ENCODE measurements around the gene SORL1. TPM values are rescaled to one million over a fixed set of nuclear protein-coding genes. Genes with fewer than 3 reads are reported as not detected.

Gene SORL1
- total RNA-seq, 2 experiments from 2014 or later: 228 to 411 TPM

DNA sequence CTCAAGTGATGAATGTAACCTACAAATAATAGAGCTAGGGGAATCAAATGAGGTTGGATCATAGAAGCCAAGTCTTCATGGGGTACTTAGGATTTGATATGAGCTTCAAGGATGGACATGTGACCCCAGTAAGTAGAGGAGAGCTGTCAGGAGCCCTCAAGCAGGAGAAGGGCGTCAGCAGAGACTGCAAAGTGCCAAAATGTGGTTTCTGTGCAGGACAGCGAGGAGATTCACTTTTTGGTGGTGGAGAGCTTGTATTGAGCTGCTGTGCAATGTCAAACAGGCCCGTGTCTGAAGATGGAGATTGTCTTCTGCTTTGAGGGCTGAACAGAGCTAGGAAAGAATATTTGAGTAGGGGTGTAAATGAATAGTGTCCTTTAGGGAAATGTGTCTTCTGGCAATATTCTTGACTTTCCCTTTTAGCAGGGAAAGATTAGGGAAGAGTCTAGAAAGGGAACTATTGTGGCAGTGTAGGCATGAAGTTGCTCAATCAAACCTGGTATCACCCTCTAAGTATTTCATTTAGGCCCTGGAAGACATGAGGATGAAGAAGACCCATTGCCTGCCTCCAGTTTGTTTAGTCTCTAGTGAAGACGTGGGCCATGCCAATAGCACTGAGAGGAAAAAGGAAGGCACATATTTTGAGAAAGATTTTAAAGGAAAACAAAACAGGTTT, 31.8 kb downstream of the SORL1 start:
- POLR2A ChIA-PET: interaction anchor here (0.8 to 2.1 kb wide), 6 partner anchors 10 to 116 kb away, joined by 3 to 22 read pairs (median 4); no protein-coding TSS in a partner anchor
- no peak for DNase-seq (ENCODE audit: low spot score)
- Histone ChIP-seq H3K9me2 (ENCODE audit: insufficient read depth, low read length) (no peaks in the 10 kb centered on the region), H3K4me2 (ENCODE audit: low read length) (no peak overlapping the region), H3K4me3 (ENCODE audit: low read depth, low read length, poor library complexity, severe bottlenecking) (no peak overlapping the region), H3K79me2 (ENCODE audit: insufficient read depth, low read depth, low read length) (peaks cover 85% of the 10 kb centered on the region), H3K27ac (ENCODE audit: low read depth, low read length, poor library complexity, severe bottlenecking) (peak overlapping the region; percentile 79), H4K20me1 (ENCODE audit: insufficient read depth, low read length) (no peaks in the 10 kb centered on the region; the same call in 1 of the 2 replicates), H2AFZ (ENCODE audit: low read length) (no peak overlapping the region), H3K36me3 (ENCODE audit: insufficient read depth, low read length) (peaks cover 88% of the 10 kb centered on the region), H3K9me3 (ENCODE audit: low read length) (no peaks in the 10 kb centered on the region), H3K4me1 (ENCODE audit: insufficient read depth, low read length, poor library complexity, severe bottlenecking) (peaks cover 42% of the 10 kb centered on the region)
- intact Hi-C loops (cut with micrococcal nuclease; ENCODE audit: unreplicated experiment): no loop called here
- BruUV-seq (replicated peaks): no TSS peak
- CTCF ChIA-PET (ENCODE audit: unreplicated experiment): no interaction called here
- no peak for TF ChIP-seq EZH2phosphoT487 (IDR thresholded peaks at IDR 0.05; ENCODE audit: borderline replicate concordance, low read depth, low read length)
- TF ChIP-seq, protein P1, sequence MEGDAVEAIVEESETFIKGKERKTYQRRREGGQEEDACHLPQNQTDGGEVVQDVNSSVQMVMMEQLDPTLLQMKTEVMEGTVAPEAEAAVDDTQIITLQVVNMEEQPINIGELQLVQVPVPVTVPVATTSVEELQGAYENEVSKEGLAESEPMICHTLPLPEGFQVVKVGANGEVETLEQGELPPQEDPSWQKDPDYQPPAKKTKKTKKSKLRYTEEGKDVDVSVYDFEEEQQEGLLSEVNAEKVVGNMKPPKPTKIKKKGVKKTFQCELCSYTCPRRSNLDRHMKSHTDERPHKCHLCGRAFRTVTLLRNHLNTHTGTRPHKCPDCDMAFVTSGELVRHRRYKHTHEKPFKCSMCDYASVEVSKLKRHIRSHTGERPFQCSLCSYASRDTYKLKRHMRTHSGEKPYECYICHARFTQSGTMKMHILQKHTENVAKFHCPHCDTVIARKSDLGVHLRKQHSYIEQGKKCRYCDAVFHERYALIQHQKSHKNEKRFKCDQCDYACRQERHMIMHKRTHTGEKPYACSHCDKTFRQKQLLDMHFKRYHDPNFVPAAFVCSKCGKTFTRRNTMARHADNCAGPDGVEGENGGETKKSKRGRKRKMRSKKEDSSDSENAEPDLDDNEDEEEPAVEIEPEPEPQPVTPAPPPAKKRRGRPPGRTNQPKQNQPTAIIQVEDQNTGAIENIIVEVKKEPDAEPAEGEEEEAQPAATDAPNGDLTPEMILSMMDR (conservative IDR thresholded peaks at IDR 0.05; ENCODE audit: low read length): no peak

DNA sequence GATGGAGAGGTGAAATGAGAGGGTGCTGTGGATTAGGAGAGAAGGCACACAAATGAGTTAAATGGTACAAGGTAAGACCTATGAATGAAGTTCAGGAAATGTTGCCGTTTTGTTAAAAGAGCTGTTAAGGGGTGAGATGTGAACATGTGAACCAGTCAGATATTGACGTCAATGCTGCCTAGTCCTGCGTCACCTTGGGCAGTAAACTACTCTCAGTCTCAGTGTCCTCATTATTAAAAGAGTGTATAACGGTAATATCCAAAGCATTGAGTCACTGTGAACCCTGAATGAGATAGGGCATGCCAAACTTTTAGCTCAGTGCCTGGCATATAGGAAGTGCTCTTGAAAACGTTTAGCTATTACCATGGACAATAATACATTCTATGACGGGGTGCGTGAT, 33.1 kb downstream of the SORL1 start:
- Histone ChIP-seq H3K9me3 (ENCODE audit: low read length) (no peaks in the 10 kb centered on the region), H3K36me3 (ENCODE audit: insufficient read depth, low read length) (peaks cover 88% of the 10 kb centered on the region), H3K9me2 (ENCODE audit: insufficient read depth, low read length) (no peaks in the 10 kb centered on the region), H3K4me3 (ENCODE audit: low read depth, low read length, poor library complexity, severe bottlenecking) (no peak overlapping the region), H3K4me2 (ENCODE audit: low read length) (no peak overlapping the region), H3K79me2 (ENCODE audit: insufficient read depth, low read depth, low read length) (peaks cover 83% of the 10 kb centered on the region), H3K27ac (ENCODE audit: low read depth, low read length, poor library complexity, severe bottlenecking) (no peak overlapping the region), H2AFZ (ENCODE audit: low read length) (no peak overlapping the region), H3K4me1 (ENCODE audit: insufficient read depth, low read length, poor library complexity, severe bottlenecking) (peaks cover 34% of the 10 kb centered on the region), H4K20me1 (ENCODE audit: insufficient read depth, low read length) (no peaks in the 10 kb centered on the region; the same call in 1 of the 2 replicates)
- POLR2A ChIA-PET: interaction anchor here (0.8 to 1.3 kb wide), 2 partner anchors 9 to 16 kb away, joined by 3 to 5 read pairs; no protein-coding TSS in a partner anchor
- no peak for TF ChIP-seq EZH2phosphoT487 (IDR thresholded peaks at IDR 0.05; ENCODE audit: borderline replicate concordance, low read depth, low read length)
- TF ChIP-seq, protein P1 (conservative IDR thresholded peaks at IDR 0.05; ENCODE audit: low read length): no peak
- intact Hi-C loops (cut with micrococcal nuclease; ENCODE audit: unreplicated experiment): no loop called here
- CTCF ChIA-PET (ENCODE audit: unreplicated experiment): no interaction called here
- BruUV-seq (replicated peaks): no TSS peak
- DNase-seq (ENCODE audit: low spot score): no peak

DNA sequence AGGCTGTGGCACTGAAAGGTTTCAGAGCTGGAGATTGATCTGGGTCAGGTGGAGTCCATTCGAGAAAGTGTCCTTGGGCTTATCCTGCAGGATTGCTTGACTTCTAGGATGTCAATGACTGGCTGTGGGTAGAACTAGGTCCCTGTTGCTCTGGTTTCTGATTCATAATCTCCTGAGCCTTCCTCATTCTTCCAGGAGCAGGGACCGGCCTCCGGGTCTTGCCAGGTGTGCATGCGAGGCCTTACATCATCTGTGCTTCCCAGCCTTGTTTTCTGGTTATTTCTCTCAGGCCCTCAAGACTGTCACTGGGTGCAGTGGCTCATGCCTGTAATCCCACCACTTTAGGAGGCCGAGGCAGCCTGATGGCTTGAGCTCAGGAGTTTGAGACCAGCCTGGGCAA, 33.9 kb downstream of the SORL1 start:
- no TSS peak for BruUV-seq (replicated peaks)
- no peak for DNase-seq (ENCODE audit: low spot score)
- Histone ChIP-seq H3K36me3 (ENCODE audit: insufficient read depth, low read length) (peaks cover 93% of the 10 kb centered on the region), H3K4me1 (ENCODE audit: insufficient read depth, low read length, poor library complexity, severe bottlenecking) (peaks cover 28% of the 10 kb centered on the region), H4K20me1 (ENCODE audit: insufficient read depth, low read length) (no peaks in the 10 kb centered on the region; the same call in 1 of the 2 replicates), H3K27ac (ENCODE audit: low read depth, low read length, poor library complexity, severe bottlenecking) (no peak overlapping the region), H3K79me2 (ENCODE audit: insufficient read depth, low read depth, low read length) (peaks cover 86% of the 10 kb centered on the region), H3K9me3 (ENCODE audit: low read length) (no peaks in the 10 kb centered on the region), H3K4me2 (ENCODE audit: low read length) (no peak overlapping the region), H2AFZ (ENCODE audit: low read length) (no peak overlapping the region), H3K4me3 (ENCODE audit: low read depth, low read length, poor library complexity, severe bottlenecking) (no peak overlapping the region), H3K9me2 (ENCODE audit: insufficient read depth, low read length) (no peaks in the 10 kb centered on the region)
- ChIA-PET CTCF (ENCODE audit: unreplicated experiment) (interaction anchor here (0.6 kb wide), 1 partner anchor 164 kb away, joined by 3 read pairs; no protein-coding TSS in a partner anchor), POLR2A (interaction anchor here (0.6 to 0.8 kb wide), 4 partner anchors 17 to 74 kb away, joined by 3 to 8 read pairs (median 4); no protein-coding TSS in a partner anchor)
- intact Hi-C loops (cut with micrococcal nuclease; ENCODE audit: unreplicated experiment): no loop called here
- no peak for TF ChIP-seq EZH2phosphoT487 (IDR thresholded peaks at IDR 0.05; ENCODE audit: borderline replicate concordance, low read depth, low read length)
- TF ChIP-seq, protein P1 (conservative IDR thresholded peaks at IDR 0.05; ENCODE audit: low read length): no peak

Data from OCI-LY7 (cell line).